Activated T-cell treated with anti-CD3 and anti-CD28 coated beads, Interleukin-2, amount 50 U/mL, for 4 hours (primary cell): ENCODE results near the gene GRK5. TPM values are rescaled to one million over a fixed set of nuclear protein-coding genes. Genes with fewer than 3 reads are reported as not detected.

Experiments
- ATAC-seq, 2 donors: fragments of 200-7000 bp; cut with Tn5 transposase; one replicate each; pipeline ENCODE4 v1.10.0; 2021
- DNase-seq: peaks from one replicate; pipeline ENCODE4 v3.0.0-alpha.2; 2020
- H3K27me3 Mint-ChIP-seq: one replicate; pipeline ENCODE4 v1.8.0; 2021; ENCODE audit warnings: low read depth, mixed read lengths
- H3K36me3 Mint-ChIP-seq: one replicate; pipeline ENCODE4 v1.8.0; 2022; ENCODE audit warnings: mixed read lengths; ENCODE audit not compliant: insufficient read depth
- H3K4me1 Mint-ChIP-seq: one replicate; pipeline ENCODE4 v1.8.0; 2021; ENCODE audit warnings: low read depth, mixed read lengths
- H3K4me3 Mint-ChIP-seq: one replicate; pipeline ENCODE4 v1.8.0; 2021; ENCODE audit warnings: mild to moderate bottlenecking, moderate library complexity, mixed read lengths
- H3K9me3 Mint-ChIP-seq: one replicate; pipeline ENCODE4 v1.8.0; 2021; ENCODE audit warnings: mixed read lengths
- total RNA-seq, 3 donors: library from RNA; stranded (reverse); gene quantifications; one replicate each; pipeline ENCODE4 v1.2.1, GENCODE V29; 2021

GRK5 gene
- total RNA-seq, 3 donors from 2014 or later: 14.0 to 15.6 (median 15.3) TPM

GRCh38 chr10:119374236-119374635 is 166.9 kb downstream of the GRK5 start:
- Mint-ChIP-seq H3K9me3 (no peaks in the 10 kb centered on the region), H3K4me3 (no peak overlapping the region), H3K27me3 (no peaks in the 10 kb centered on the region), H3K36me3 (peaks cover 8% of the 10 kb centered on the region), H3K4me1 (peaks cover 23% of the 10 kb centered on the region)
- no peak for ATAC-seq
- no peak for DNase-seq

GRCh38 chr10:119375574-119376272 is 168.4 kb downstream of the GRK5 start:
- no peak for ATAC-seq
- H3K36me3 Mint-ChIP-seq: peaks cover 15% of the 10 kb centered on the region
- H3K9me3 Mint-ChIP-seq: no peaks in the 10 kb centered on the region
- no peaks in the 10 kb centered on the region for H3K27me3 Mint-ChIP-seq
- DNase-seq: no peak
- no peak overlapping the region for H3K4me3 Mint-ChIP-seq
- H3K4me1 Mint-ChIP-seq: peaks cover 19% of the 10 kb centered on the region

GRCh38 chr10:119377451-119377957 is 170.1 kb downstream of the GRK5 start:
- no peak overlapping the region for H3K4me3 Mint-ChIP-seq
- DNase-seq: no peak
- ATAC-seq: no peak
- H3K4me1 Mint-ChIP-seq: peaks cover 19% of the 10 kb centered on the region
- H3K9me3 Mint-ChIP-seq: no peaks in the 10 kb centered on the region
- H3K36me3 Mint-ChIP-seq: peaks cover 25% of the 10 kb centered on the region
- H3K27me3 Mint-ChIP-seq: no peaks in the 10 kb centered on the region

- Mint-ChIP-seq H3K27me3 (no peaks in the 10 kb centered on the region), H3K4me1 (peaks cover 18% of the 10 kb centered on the region), H3K9me3 (no peaks in the 10 kb centered on the region), H3K36me3 (peaks cover 28% of the 10 kb centered on the region), H3K4me3 (no peak overlapping the region)
- no peak for DNase-seq
- ATAC-seq: no peak
Observed at GRCh38 chr10:119377958-119378736, 170.8 kb downstream of the GRK5 start.

- Mint-ChIP-seq H3K4me1 (peaks cover 18% of the 10 kb centered on the region), H3K27me3 (no peaks in the 10 kb centered on the region), H3K36me3 (peaks cover 31% of the 10 kb centered on the region), H3K4me3 (no peak overlapping the region), H3K9me3 (no peaks in the 10 kb centered on the region)
- DNase-seq (no peak), ATAC-seq (no peak)
Observed at GRCh38 chr10:119378737-119379067, 171.3 kb downstream of the GRK5 start.

- Mint-ChIP-seq H3K36me3 (peaks cover 34% of the 10 kb centered on the region), H3K27me3 (no peaks in the 10 kb centered on the region), H3K9me3 (no peaks in the 10 kb centered on the region), H3K4me1 (peaks cover 26% of the 10 kb centered on the region), H3K4me3 (no peak overlapping the region)
- DNase-seq: no peak
- ATAC-seq: no peak
Observed at GRCh38 chr10:119379466-119380071, 172.2 kb downstream of the GRK5 start.

- peaks cover 25% of the 10 kb centered on the region for H3K4me1 Mint-ChIP-seq
- DNase-seq: no peak
- no peak overlapping the region for H3K4me3 Mint-ChIP-seq
- no peaks in the 10 kb centered on the region for H3K27me3 Mint-ChIP-seq
- no peaks in the 10 kb centered on the region for H3K9me3 Mint-ChIP-seq
- no peak for ATAC-seq
- H3K36me3 Mint-ChIP-seq: peaks cover 44% of the 10 kb centered on the region
Observed at GRCh38 chr10:119383174-119383856, 175.9 kb downstream of the GRK5 start.

- Mint-ChIP-seq H3K4me3 (no peak overlapping the region), H3K4me1 (peaks cover 25% of the 10 kb centered on the region), H3K9me3 (no peaks in the 10 kb centered on the region)
Observed at GRCh38 chr10:119384127-119384526, 176.8 kb downstream of the GRK5 start.

GRCh38 chr10:119386666-119387065 is 179.3 kb downstream of the GRK5 start:
- ATAC-seq (no peak), DNase-seq (no peak)
- no peak overlapping the region for H3K4me3 Mint-ChIP-seq
- peaks cover 20% of the 10 kb centered on the region for H3K4me1 Mint-ChIP-seq
- H3K27me3 Mint-ChIP-seq: no peaks in the 10 kb centered on the region
- H3K36me3 Mint-ChIP-seq: peaks cover 42% of the 10 kb centered on the region
- H3K9me3 Mint-ChIP-seq: no peaks in the 10 kb centered on the region

More at GRCh38 chr10:119384127-119384526, 176.8 kb downstream of the GRK5 start:
- peaks cover 46% of the 10 kb centered on the region for H3K36me3 Mint-ChIP-seq
- H3K27me3 Mint-ChIP-seq: no peaks in the 10 kb centered on the region
- DNase-seq: no peak
- no peak for ATAC-seq

- ATAC-seq: no peak
- H3K4me1 Mint-ChIP-seq: peaks cover 12% of the 10 kb centered on the region
- H3K9me3 Mint-ChIP-seq: no peaks in the 10 kb centered on the region
- H3K4me3 Mint-ChIP-seq: no peak overlapping the region
- H3K27me3 Mint-ChIP-seq: no peaks in the 10 kb centered on the region
- DNase-seq: no peak
- peaks cover 27% of the 10 kb centered on the region for H3K36me3 Mint-ChIP-seq
Observed at GRCh38 chr10:119388849-119389345, 181.5 kb downstream of the GRK5 start.

- Mint-ChIP-seq H3K27me3 (no peaks in the 10 kb centered on the region), H3K9me3 (no peaks in the 10 kb centered on the region), H3K4me3 (no peak overlapping the region), H3K4me1 (peaks cover 16% of the 10 kb centered on the region), H3K36me3 (peaks cover 11% of the 10 kb centered on the region)
- DNase-seq (no peak), ATAC-seq (no peak)
Observed at GRCh38 chr10:119391440-119392251, 184.3 kb downstream of the GRK5 start.

- no peak for DNase-seq
- peaks cover 13% of the 10 kb centered on the region for H3K36me3 Mint-ChIP-seq
- no peak for ATAC-seq
- H3K4me3 Mint-ChIP-seq: no peak overlapping the region
- H3K4me1 Mint-ChIP-seq: peaks cover 16% of the 10 kb centered on the region
- no peaks in the 10 kb centered on the region for H3K27me3 Mint-ChIP-seq
- H3K9me3 Mint-ChIP-seq: no peaks in the 10 kb centered on the region
Observed at GRCh38 chr10:119393019-119393418, 185.6 kb downstream of the GRK5 start.

GRCh38 chr10:119393421-119393820 is 186.1 kb downstream of the GRK5 start:
- Mint-ChIP-seq H3K9me3 (no peaks in the 10 kb centered on the region), H3K4me1 (peaks cover 16% of the 10 kb centered on the region), H3K4me3 (no peak overlapping the region), H3K36me3 (peaks cover 13% of the 10 kb centered on the region), H3K27me3 (no peaks in the 10 kb centered on the region)
- ATAC-seq (no peak), DNase-seq (no peak)
